GM23338 (cell line): ENCODE results near the gene XYLB. TPM values are rescaled to one million over a fixed set of nuclear protein-coding genes. Genes with fewer than 3 reads are reported as not detected.
A peak's percentile ranks its signal among the peaks of the same experiment; 100 is the strongest.

Experiments
- ATAC-seq: fragments of 200-7000 bp; cut with Tn5 transposase; 3 replicates; pipeline ENCODE4 v1.9.1; 2020
- DNase-seq: peaks from one replicate; pipeline ENCODE4 v3.0.0-alpha.2; 2015; ENCODE audit warnings: low spot score
- H2AFZ ChIP-seq: fragments of 200-600 bp; sonication (generic); 2 replicates; pipeline ENCODE4 v1.8.0; 2016; ENCODE audit warnings: antibody characterized with exemption, mild to moderate bottlenecking, moderate library complexity
- H3F3A ChIP-seq: fragments of 200-600 bp; sonication (generic); replicated peaks from 2 replicates; pipeline ENCODE4 v1.8.0; 2017; ENCODE audit warnings: antibody characterized with exemption, mixed run types, low read depth
- H3K27ac ChIP-seq: fragments of 200-600 bp; sonication (generic); 2 replicates; pipeline ENCODE4 v1.6.1; 2016; ENCODE audit warnings: low read depth
- H3K27me3 ChIP-seq: fragments of 200-600 bp; sonication (generic); 2 replicates; pipeline ENCODE4 v1.8.0; 2016; ENCODE audit warnings: mild to moderate bottlenecking, mixed run types, moderate library complexity; ENCODE audit not compliant: insufficient read depth
- H3K36me3 ChIP-seq: fragments of 200-600 bp; sonication (generic); 2 replicates; pipeline ENCODE4 v1.8.0; 2016; ENCODE audit warnings: mild to moderate bottlenecking; ENCODE audit not compliant: insufficient read depth
- H3K4me1 ChIP-seq: fragments of 200-600 bp; sonication (generic); 2 replicates; pipeline ENCODE4 v1.8.0; 2016; ENCODE audit warnings: mild to moderate bottlenecking, moderate library complexity; ENCODE audit not compliant: insufficient read depth
- H3K4me2 ChIP-seq: fragments of 200-600 bp; sonication (generic); 2 replicates; pipeline ENCODE4 v1.7.1; 2017; ENCODE audit warnings: mixed run types
- H3K4me3 ChIP-seq: fragments of 200-600 bp; sonication (generic); 2 replicates; pipeline ENCODE4 v1.6.1; 2016; ENCODE audit warnings: mixed run types
- H3K79me2 ChIP-seq: fragments of 200-600 bp; sonication (generic); replicated peaks from 2 replicates; pipeline ENCODE4 v1.8.0; 2017; ENCODE audit warnings: mild to moderate bottlenecking; ENCODE audit not compliant: insufficient read depth
- H3K9me2 ChIP-seq: fragments of 200-600 bp; sonication (generic); 2 replicates; pipeline ENCODE4 v1.8.0; 2017; ENCODE audit not compliant: insufficient read depth
- H4K20me1 ChIP-seq: fragments of 200-600 bp; sonication (generic); replicated peaks from 2 replicates; pipeline ENCODE4 v1.8.0; 2017; ENCODE audit warnings: mild to moderate bottlenecking; ENCODE audit not compliant: insufficient read depth
- H3K27ac Mint-ChIP-seq: 2 replicates; pipeline ENCODE4 v1.8.0; 2020; ENCODE audit warnings: inconsistent platforms, mild to moderate bottlenecking, moderate library complexity, mixed read lengths
- H3K27me3 Mint-ChIP-seq: 3 replicates; pipeline ENCODE4 v1.8.0; 2022; ENCODE audit warnings: low read depth, mild to moderate bottlenecking, moderate library complexity, mixed read lengths, inconsistent platforms; ENCODE audit not compliant: insufficient read depth, poor library complexity
- H3K36me3 Mint-ChIP-seq: 3 replicates; pipeline ENCODE4 v1.8.0; 2021; ENCODE audit warnings: low read depth, mild to moderate bottlenecking, inconsistent platforms, moderate library complexity, mixed read lengths
- H3K4me1 Mint-ChIP-seq: 3 replicates; pipeline ENCODE4 v1.8.0; 2020; ENCODE audit warnings: mild to moderate bottlenecking, inconsistent platforms, mixed read lengths
- H3K4me3 Mint-ChIP-seq: 3 replicates; pipeline ENCODE4 v1.8.0; 2021; ENCODE audit warnings: moderate library complexity, mild to moderate bottlenecking, inconsistent platforms, mixed read lengths
- H3K9me3 Mint-ChIP-seq: 3 replicates; pipeline ENCODE4 v1.8.0; 2020; ENCODE audit warnings: moderate library complexity, mild to moderate bottlenecking, inconsistent platforms, mixed read lengths
- CREB1 ChIP-seq: fragments of 250-450 bp; sonication (Bioruptor Pico); IDR thresholded peaks from 2 replicates; pipeline ENCODE4 v1.5.0; 2020; ENCODE audit warnings: low read depth, mild to moderate bottlenecking, moderate library complexity
- CTCF ChIP-seq, 2 experiments: fragments of 200-600 bp in 1 of 2; sonication (generic) in 1 of 2; conservative IDR thresholded peaks; 2 replicates each; pipeline versions ENCODE4 v1.5.1 to v1.6.1; 2016 to 2017; ENCODE audit warnings: antibody characterized with exemption in 2 of 2, low read depth in 2 of 2, mild to moderate bottlenecking in 2 of 2, moderate library complexity in 1 of 2
- ETS1 ChIP-seq: IDR thresholded peaks from 2 replicates; pipeline ENCODE4 v1.6.1; 2016; ENCODE audit warnings: antibody characterized with exemption
- EZH2 ChIP-seq: fragments of 200-600 bp; sonication (generic); IDR thresholded peaks from one replicate; pipeline ENCODE4 v1.8.0; 2017; ENCODE audit warnings: antibody characterized with exemption, mild to moderate bottlenecking, low read depth; ENCODE audit not compliant: unreplicated experiment
- EZH2phosphoT487 ChIP-seq: fragments of 200-600 bp; sonication (generic); IDR thresholded peaks from one replicate; pipeline ENCODE4 v1.8.1; 2018; ENCODE audit warnings: antibody characterized with exemption; ENCODE audit not compliant: unreplicated experiment
- JUNB ChIP-seq: IDR thresholded peaks from one replicate; pipeline ENCODE4 v1.6.1; 2016; ENCODE audit warnings: antibody characterized with exemption; ENCODE audit not compliant: unreplicated experiment
- NANOG ChIP-seq: IDR thresholded peaks from 2 replicates; pipeline ENCODE4 v1.6.1; 2016; ENCODE audit warnings: antibody characterized with exemption, borderline replicate concordance
- POLR2AphosphoS5 ChIP-seq: IDR thresholded peaks from 2 replicates; pipeline ENCODE4 v1.6.1; 2016; ENCODE audit warnings: antibody characterized with exemption, low read depth
- REST ChIP-seq: IDR thresholded peaks from one replicate; pipeline ENCODE4 v1.6.1; 2018; ENCODE audit warnings: antibody characterized with exemption; ENCODE audit not compliant: unreplicated experiment
- STAT1 ChIP-seq: IDR thresholded peaks from one replicate; pipeline ENCODE4 v1.6.1; 2016; ENCODE audit warnings: antibody characterized with exemption; ENCODE audit not compliant: unreplicated experiment
- ZNF114 ChIP-seq: fragments of 250-450 bp; sonication (Bioruptor Pico); IDR thresholded peaks from 2 replicates; pipeline ENCODE4 v1.5.0; 2020; ENCODE audit warnings: mild to moderate bottlenecking, moderate library complexity
- ZNF331 ChIP-seq: fragments of 250-450 bp; sonication (Bioruptor Pico); IDR thresholded peaks from 2 replicates; pipeline ENCODE4 v1.5.0; 2020; ENCODE audit warnings: low read depth, mild to moderate bottlenecking, moderate library complexity
- ZNF462 ChIP-seq: fragments of 250-450 bp; sonication (Bioruptor Pico); IDR thresholded peaks from 2 replicates; pipeline ENCODE4 v1.5.0; 2020; ENCODE audit warnings: mild to moderate bottlenecking, moderate library complexity
- polyA plus RNA-seq: library from polyadenylated mRNA; unstranded; fragments of >200 nt; fragmentation: Nextera tagmentation; extraction: Ambion mirVana; gene quantifications from 2 replicates; pipeline ENCODE4 v1.2.1, GENCODE V29; 2016
- total RNA-seq: library from RNA; depleted of rRNA; stranded (reverse); fragments of >200 nt; shearing (Covaris generic); gene quantifications from 2 replicates; pipeline ENCODE4 v1.2.3, GENCODE V29; 2014

XYLB gene
- total and polyA plus RNA-seq, 2 experiments from 2014 or later: 1.6 to 3.3 TPM

- Histone ChIP-seq H3K27me3 (no peaks in the 10 kb centered on the region), H3K9me2 (no peaks in the 10 kb centered on the region), H3F3A (peaks cover 14% of the 10 kb centered on the region), H3K4me1 (peaks cover 32% of the 10 kb centered on the region), H3K4me3 (peak overlapping the region; percentile 94), H4K20me1 (peaks cover 32% of the 10 kb centered on the region), H2AFZ (no peak overlapping the region), H3K4me2 (no peak overlapping the region), H3K36me3 (no peaks in the 10 kb centered on the region), H3K27ac (no peak overlapping the region), H3K79me2 (peaks cover 40% of the 10 kb centered on the region)
- TF ChIP-seq NANOG (no peak), REST (no peak), EZH2phosphoT487 (no peak), ETS1 (no peak), POLR2AphosphoS5 (no peak), EZH2 (no peak), CREB1 (no peak), CTCF (conservative IDR thresholded peaks at IDR 0.05; ENCODE audit: low read depth in 2 of 2) (no peak), ZNF114 (no peak), STAT1 (no peak), ZNF331 (no peak), JUNB (no peak), ZNF462 (CRISPR knock-in tag) (no peak)
- H3K27ac Mint-ChIP-seq: no peak overlapping the region; the same call in 1 of the 2 replicates
- DNase-seq: no peak
- H3K4me3 Mint-ChIP-seq: peak overlapping the region; percentile 99; the same call in 2 of the 3 replicates
- peaks cover 14% of the 10 kb centered on the region for H3K27me3 Mint-ChIP-seq
- H3K4me1 Mint-ChIP-seq: peaks cover 37% of the 10 kb centered on the region
- H3K9me3 Mint-ChIP-seq: peaks cover 11% of the 10 kb centered on the region
- peaks cover 15% of the 10 kb centered on the region for H3K36me3 Mint-ChIP-seq
- ATAC-seq: no peak
These were observed 107.3 kb downstream of the XYLB start for GRCh38 chr3:38453913-38454177.
